Astrocyte (in vitro differentiated cells and primary cell): ENCODE data around the gene FAM110C.

ENCODE experiments used
- EZH2 ChIP-seq: IDR thresholded peaks from 2 replicates; pipeline ENCODE4 v1.6.1; 2012; ENCODE audit warnings: mild to moderate bottlenecking, low read length, inconsistent platforms; ENCODE audit not compliant: insufficient read depth
- TF ChIP-seq, protein P1 (sequence below): IDR thresholded peaks from 2 replicates; pipeline ENCODE4 v1.5.1; 2011; ENCODE audit warnings: low read depth, mild to moderate bottlenecking, inconsistent platforms, low read length, moderate library complexity; ENCODE audit not compliant: insufficient read depth

GRCh38 chr2:29253-29652, 17.1 kb downstream of the FAM110C start:
- TF ChIP-seq, protein P1, sequence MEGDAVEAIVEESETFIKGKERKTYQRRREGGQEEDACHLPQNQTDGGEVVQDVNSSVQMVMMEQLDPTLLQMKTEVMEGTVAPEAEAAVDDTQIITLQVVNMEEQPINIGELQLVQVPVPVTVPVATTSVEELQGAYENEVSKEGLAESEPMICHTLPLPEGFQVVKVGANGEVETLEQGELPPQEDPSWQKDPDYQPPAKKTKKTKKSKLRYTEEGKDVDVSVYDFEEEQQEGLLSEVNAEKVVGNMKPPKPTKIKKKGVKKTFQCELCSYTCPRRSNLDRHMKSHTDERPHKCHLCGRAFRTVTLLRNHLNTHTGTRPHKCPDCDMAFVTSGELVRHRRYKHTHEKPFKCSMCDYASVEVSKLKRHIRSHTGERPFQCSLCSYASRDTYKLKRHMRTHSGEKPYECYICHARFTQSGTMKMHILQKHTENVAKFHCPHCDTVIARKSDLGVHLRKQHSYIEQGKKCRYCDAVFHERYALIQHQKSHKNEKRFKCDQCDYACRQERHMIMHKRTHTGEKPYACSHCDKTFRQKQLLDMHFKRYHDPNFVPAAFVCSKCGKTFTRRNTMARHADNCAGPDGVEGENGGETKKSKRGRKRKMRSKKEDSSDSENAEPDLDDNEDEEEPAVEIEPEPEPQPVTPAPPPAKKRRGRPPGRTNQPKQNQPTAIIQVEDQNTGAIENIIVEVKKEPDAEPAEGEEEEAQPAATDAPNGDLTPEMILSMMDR = no peak
- TF ChIP-seq EZH2 = no peak
